ENCODE measurements around the gene OR12D3. TPM values are rescaled to one million over a fixed set of nuclear protein-coding genes. Genes with fewer than 3 reads are reported as not detected.

OR12D3 gene
- total and polyA plus RNA-seq, 2 experiments from 2014 or later = not detected

- H3K4me3 ChIP-seq = no peak overlapping the region
- no peak overlapping the region for H3K27ac ChIP-seq
- no peak for TF ChIP-seq CTCF (IDR thresholded peaks at IDR 0.05; ENCODE audit: low read depth, low read length)
- H3K36me3 ChIP-seq = no peaks in the 10 kb centered on the region
- H3K4me1 ChIP-seq (ENCODE audit: low read depth) = no peaks in the 10 kb centered on the region
- no peak for DNase-seq (ENCODE audit: low read depth in 1 of 2, low spot score in 1 of 2)
- H3K9me3 ChIP-seq (ENCODE audit: low read depth) = no peaks in the 10 kb centered on the region
- H3K27me3 ChIP-seq = no peaks in the 10 kb centered on the region
Observed at GRCh38 chr6:29403801-29404200, 28.7 kb upstream of the OR12D3 start.

- H3K27ac ChIP-seq = no peak overlapping the region
- TF ChIP-seq CTCF (IDR thresholded peaks at IDR 0.05; ENCODE audit: low read depth, low read length) = no peak
Observed at GRCh38 chr6:29399525-29399924, 24.4 kb upstream of the OR12D3 start.

GRCh38 chr6:29395331-29395730 is 20.2 kb upstream of the OR12D3 start, which contains the start of gene OR12D2:
TSS of gene OR12D2 (plus strand) at chr6:29395631. CDS start at chr6:29396700, 1,069 bp downstream.
- Histone ChIP-seq H3K27ac (no peak within 1 kb of the TSS), H3K9me3 (ENCODE audit: low read depth) (no peaks in the 10 kb centered on the region), H3K4me3 (no peak within 1 kb of the TSS), H3K36me3 (no peaks in the 10 kb centered on the region), H3K27me3 (no peaks in the 10 kb centered on the region), H3K4me1 (ENCODE audit: low read depth) (no peaks in the 10 kb centered on the region)
- no peak for DNase-seq (ENCODE audit: low read depth in 1 of 2, low spot score in 1 of 2)
- no peak for TF ChIP-seq CTCF (IDR thresholded peaks at IDR 0.05; ENCODE audit: low read depth, low read length)

More at GRCh38 chr6:29399525-29399924, 24.4 kb upstream of the OR12D3 start:
- Histone ChIP-seq H3K27me3 (no peaks in the 10 kb centered on the region), H3K9me3 (ENCODE audit: low read depth) (no peaks in the 10 kb centered on the region), H3K36me3 (no peaks in the 10 kb centered on the region), H3K4me1 (ENCODE audit: low read depth) (no peaks in the 10 kb centered on the region), H3K4me3 (no peak overlapping the region)
- DNase-seq (ENCODE audit: low read depth in 1 of 2, low spot score in 1 of 2) = no peak

- no peak overlapping the region for H3K4me3 ChIP-seq
- no peak for DNase-seq (ENCODE audit: low read depth in 1 of 2, low spot score in 1 of 2)
- H3K9me3 ChIP-seq (ENCODE audit: low read depth) = no peaks in the 10 kb centered on the region
- H3K4me1 ChIP-seq (ENCODE audit: low read depth) = no peaks in the 10 kb centered on the region
- peaks cover 2% of the 10 kb centered on the region for H3K27me3 ChIP-seq
- no peak for TF ChIP-seq CTCF (IDR thresholded peaks at IDR 0.05; ENCODE audit: low read depth, low read length)
- H3K36me3 ChIP-seq = no peaks in the 10 kb centered on the region
- no peak overlapping the region for H3K27ac ChIP-seq
Observed at GRCh38 chr6:29388533-29388932, 13.4 kb upstream of the OR12D3 start.

- peak; percentile 6 to 11 for DNase-seq (ENCODE audit: low read depth in 1 of 2, low spot score in 1 of 2)
- Histone ChIP-seq H3K36me3 (no peaks in the 10 kb centered on the region), H3K4me1 (ENCODE audit: low read depth) (no peaks in the 10 kb centered on the region), H3K27me3 (no peaks in the 10 kb centered on the region), H3K4me3 (no peak overlapping the region), H3K9me3 (ENCODE audit: low read depth) (no peaks in the 10 kb centered on the region), H3K27ac (no peak overlapping the region)
- TF ChIP-seq CTCF (IDR thresholded peaks at IDR 0.05; ENCODE audit: low read depth, low read length) = no peak
Observed at GRCh38 chr6:29376003-29376402, 912 bp upstream of the OR12D3 start.

- H3K27ac ChIP-seq = no peak within 1 kb of the TSS
- no peaks in the 10 kb centered on the region for H3K27me3 ChIP-seq
- H3K9me3 ChIP-seq (ENCODE audit: low read depth) = no peaks in the 10 kb centered on the region
- DNase-seq (ENCODE audit: low read depth in 1 of 2, low spot score in 1 of 2) = no peak
- TF ChIP-seq CTCF (IDR thresholded peaks at IDR 0.05; ENCODE audit: low read depth, low read length) = no peak
- no peak within 1 kb of the TSS for H3K4me3 ChIP-seq
- no peaks in the 10 kb centered on the region for H3K4me1 ChIP-seq (ENCODE audit: low read depth)
- no peaks in the 10 kb centered on the region for H3K36me3 ChIP-seq
Observed at GRCh38 chr6:29368765-29369164, 6.3 kb downstream of the OR12D3 start, which contains the start of gene OR5V1. TSS of gene OR5V1 (minus strand) at chr6:29368865. CDS start at chr6:29356195, 12,670 bp downstream.
